ENCODE data around the gene HSPA4. TPM values are rescaled to one million over a fixed set of nuclear protein-coding genes. Genes with fewer than 3 reads are reported as not detected.
"Not testable (repeated sequence)": the region's sequence is repeated elsewhere in the genome, so short reads cannot be mapped to it uniquely, and the experiment has no call there.

The HSPA4 gene
- total RNA-seq, 1 experiment from 2014 or later, result 115 TPM

- no peak for DNase-seq (ENCODE audit: low read depth)
Observed at GRCh38 chr5:133050521-133050920, 1.3 kb upstream of the HSPA4 start.

GRCh38 chr5:133051061-133051541, 712 bp upstream of the HSPA4 start:
- DNase-seq (ENCODE audit: low read depth), result no peak

GRCh38 chr5:133052317-133053175, 733 bp downstream of the HSPA4 start:
- DNase-seq (ENCODE audit: low read depth), result peak; percentile 60

- DNase-seq (ENCODE audit: low read depth), result no peak
Observed at GRCh38 chr5:133053448-133053847, 1.6 kb downstream of the HSPA4 start.

DNA sequence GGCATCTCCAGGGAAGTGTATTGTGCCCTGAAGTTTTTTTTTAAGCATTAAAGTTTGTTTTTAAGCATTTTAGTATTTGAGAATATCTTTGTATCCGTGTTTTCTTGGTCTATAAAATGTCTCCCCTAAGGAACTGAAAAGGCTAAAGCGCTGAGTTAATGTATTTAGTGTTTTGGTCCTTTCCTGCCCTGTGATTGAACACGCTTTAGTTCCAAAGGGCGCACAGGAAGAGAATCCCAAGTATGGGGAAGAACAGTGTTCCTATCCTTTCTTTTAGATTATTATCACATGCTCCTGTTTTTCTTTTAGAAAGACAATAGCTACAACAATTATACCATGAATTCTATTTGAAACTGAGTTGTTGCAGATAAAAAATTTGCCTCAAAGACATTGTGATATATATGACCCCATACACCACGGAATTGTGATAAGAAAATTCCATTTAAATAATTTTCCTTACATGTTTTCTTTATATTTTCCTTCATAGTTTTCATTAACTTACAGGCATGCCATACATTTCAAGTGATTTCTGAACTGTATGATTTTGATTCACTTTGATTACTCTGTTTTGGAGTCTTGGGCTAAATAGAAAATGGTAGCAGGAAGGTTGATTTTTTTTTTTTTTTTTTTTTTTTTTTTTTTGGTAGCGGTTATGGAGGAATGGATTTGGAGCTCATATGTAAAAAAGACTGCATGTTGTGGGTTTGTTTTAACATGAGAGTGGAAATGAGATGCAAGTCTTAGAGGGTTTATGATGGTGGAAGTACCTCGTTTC, 3.1 kb downstream of the HSPA4 start:
- no peak for DNase-seq (ENCODE audit: low read depth)

DNA sequence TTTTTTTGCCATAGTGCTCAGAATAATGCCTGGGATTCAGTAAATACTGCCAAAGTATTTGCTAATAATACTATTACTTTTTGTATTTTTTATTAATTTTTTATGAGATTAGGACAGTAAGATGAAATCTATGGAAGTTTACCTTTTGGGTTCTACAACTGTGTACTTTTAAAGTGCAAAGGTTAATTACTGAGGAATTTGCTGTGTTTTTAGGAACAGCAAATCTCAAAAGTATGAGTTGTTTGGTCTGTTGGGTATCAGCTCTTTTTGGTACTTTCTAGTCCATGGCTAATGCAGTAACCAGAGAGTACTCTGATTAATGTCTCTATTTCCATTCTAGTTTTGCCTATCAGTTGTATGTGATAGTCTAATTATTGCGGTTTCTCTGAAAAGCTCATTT, 5.1 kb downstream of the HSPA4 start:
- DNase-seq (ENCODE audit: low read depth), result no peak

GRCh38 chr5:133059621-133060020, 7.8 kb downstream of the HSPA4 start:
- DNase-seq (ENCODE audit: low read depth), result no peak

DNA sequence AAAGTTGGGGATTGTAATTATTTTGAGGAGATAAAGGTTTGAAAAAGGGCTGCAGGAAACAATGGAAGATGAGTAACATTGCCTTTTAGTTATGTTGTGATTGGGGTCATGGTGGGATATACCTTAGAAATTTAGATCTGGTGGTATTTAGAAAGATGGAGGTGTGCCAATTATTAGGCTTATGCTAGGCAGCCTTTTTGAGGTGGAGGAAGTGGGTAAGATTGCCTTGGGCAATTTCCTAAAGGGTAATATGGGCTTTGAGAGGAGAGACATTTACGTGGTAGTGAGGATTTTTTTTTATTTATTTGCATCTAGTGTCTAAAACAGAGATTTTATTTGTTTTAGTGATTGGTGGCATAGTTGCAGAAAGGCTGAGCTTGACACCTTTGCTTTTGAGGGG, 10.5 kb downstream of the HSPA4 start:
- no peak for DNase-seq (ENCODE audit: low read depth)

DNA sequence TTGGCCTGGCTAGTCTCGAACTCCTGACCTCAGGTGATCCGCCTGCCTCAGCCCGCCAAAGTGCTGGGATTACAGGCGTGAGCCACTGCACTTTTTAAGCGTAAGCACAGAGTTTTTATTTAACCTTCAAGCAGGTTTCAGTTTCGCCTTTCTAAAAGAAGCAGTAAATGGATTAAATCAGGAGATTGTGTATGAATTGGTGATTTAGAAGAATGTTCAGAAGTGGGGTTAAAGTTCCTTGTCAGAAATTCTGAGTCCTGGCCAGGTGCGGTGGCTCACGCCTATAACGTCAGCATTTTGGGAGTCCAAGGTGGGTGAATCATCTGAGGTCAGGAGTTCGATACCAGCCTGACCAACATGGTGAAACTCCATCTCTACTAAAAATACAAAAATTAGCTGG, 12.2 kb downstream of the HSPA4 start:
- peak; percentile 63 for DNase-seq (ENCODE audit: low read depth)

- DNase-seq (ENCODE audit: low read depth), result no peak
Observed at GRCh38 chr5:133065471-133065870, 13.7 kb downstream of the HSPA4 start.

GRCh38 chr5:133066045-133066444, 14.2 kb downstream of the HSPA4 start:
- DNase-seq (ENCODE audit: low read depth), result no peak

GRCh38 chr5:133072021-133072420, 20.2 kb downstream of the HSPA4 start:
- no peak for DNase-seq (ENCODE audit: low read depth)

- DNase-seq (ENCODE audit: low read depth), result no peak
Observed at GRCh38 chr5:133075572-133076536, 24.0 kb downstream of the HSPA4 start.

DNA sequence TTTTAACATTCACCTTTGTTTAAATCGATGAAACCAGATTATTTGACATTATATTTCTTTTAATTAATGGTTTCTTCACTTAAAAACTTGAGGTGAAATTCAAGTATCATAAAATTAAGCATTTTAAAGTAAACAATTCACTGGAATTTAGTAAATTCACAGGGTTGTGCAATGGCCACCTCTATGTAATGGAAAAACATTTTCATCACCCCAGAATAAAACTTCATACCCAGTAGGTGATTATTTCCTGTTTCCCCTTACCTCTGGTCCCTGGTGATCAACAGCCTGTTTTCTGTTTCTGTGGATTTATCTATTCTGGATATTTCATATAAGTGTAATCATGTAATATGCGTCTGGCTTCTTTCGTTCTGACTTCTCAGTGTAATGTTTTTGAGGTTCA, 27.2 kb downstream of the HSPA4 start:
- DNase-seq (ENCODE audit: low read depth), result no peak

DNA sequence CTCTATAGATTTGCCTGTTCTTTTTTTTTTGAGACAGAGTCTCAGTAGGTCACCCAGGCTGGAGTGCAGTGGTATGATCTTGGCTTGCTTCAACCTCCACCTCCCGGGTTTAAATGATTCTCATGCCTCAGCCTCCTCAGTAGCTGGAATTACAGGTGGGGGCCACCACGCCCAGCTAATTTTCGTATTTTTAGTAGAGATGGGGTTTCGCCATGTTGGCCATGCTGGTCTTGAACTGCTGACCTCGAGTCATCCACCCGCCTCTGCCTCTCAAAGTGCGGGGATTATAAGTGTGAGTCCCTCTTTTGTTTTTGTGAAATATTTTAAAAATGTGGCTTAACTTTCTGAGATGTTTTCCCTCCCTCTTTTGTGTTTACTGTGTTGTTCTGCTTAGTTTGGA, 29.2 kb downstream of the HSPA4 start:
- DNase-seq (ENCODE audit: low read depth), result no peak

DNA sequence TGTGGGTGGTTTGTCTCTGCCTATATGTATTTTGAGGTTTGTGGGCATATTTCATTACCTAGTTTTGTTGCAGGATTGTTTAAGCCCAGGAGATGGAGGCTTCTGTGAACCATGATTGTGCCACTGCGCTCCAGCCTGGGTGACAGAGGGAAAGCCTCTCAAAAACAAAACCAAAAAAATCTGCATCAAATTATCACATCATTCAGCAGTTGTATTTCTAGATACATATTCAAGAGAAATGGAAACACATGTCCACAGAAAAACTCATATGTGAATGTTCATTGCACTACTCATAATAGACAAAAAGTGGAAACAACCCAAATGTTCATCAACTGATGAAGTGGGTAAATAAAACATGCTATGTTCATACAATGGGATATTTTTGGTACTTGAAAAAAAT, 29.9 kb downstream of the HSPA4 start:
- no peak for DNase-seq (ENCODE audit: low read depth)

DNA sequence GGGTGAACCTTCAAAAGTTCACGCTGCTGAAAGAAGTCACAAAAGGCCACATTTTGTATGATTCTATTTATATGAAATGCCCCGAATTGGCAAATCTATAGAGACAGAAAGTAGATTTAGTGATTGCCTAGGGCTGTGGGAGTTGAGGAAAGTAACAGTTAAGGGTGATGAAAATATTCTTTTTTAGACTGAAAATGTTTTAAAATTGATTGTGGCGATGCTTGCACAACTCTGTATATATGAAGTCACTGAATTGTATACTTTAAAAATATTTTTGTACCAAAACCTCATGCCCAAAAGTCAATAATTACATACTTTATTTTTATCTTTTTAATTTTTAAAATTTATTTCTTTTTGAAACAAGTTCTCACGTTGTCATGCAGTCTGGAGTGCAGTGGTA, 30.3 kb downstream of the HSPA4 start:
- no peak for DNase-seq (ENCODE audit: low read depth)

DNA sequence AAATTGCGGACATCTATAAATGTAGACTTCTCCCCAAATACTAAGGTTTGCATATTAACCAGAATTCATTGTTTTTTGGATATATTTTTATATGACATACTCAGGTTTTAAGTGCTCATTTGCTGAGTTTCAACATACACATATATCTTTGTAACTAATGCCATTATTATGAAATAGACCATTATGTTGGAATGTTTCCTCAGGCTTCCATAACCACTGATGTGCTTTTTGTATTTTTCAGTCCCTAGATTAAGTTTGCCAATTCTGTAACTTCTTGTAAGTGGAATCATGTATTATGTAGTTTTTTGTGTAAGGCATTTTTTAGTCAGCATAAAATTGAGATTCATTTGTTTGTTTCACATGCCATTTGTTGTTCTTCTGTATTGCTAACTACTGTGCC, 32.1 kb downstream of the HSPA4 start:
- no peak for DNase-seq (ENCODE audit: low read depth)

DNA sequence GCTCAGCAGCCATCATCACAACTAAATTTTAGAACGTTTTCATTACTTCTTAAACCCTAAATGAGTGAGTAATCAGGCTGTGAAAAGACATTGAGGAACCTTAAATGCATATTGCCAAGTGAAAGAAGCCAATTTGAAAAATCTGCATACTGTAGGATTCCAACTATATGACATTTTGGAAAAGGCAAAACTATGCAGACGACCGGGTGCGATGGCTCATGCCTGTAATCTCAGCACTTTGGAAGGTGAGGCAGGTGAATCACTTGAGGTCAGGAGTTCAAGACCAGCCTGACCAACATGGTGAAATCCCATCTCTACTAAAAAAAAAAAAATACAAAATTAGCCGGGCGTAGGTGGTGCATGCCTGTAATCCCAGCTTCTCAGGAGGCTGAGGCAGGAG, 33.4 kb downstream of the HSPA4 start:
- not testable (repeated sequence) for DNase-seq (ENCODE audit: low read depth)

DNA sequence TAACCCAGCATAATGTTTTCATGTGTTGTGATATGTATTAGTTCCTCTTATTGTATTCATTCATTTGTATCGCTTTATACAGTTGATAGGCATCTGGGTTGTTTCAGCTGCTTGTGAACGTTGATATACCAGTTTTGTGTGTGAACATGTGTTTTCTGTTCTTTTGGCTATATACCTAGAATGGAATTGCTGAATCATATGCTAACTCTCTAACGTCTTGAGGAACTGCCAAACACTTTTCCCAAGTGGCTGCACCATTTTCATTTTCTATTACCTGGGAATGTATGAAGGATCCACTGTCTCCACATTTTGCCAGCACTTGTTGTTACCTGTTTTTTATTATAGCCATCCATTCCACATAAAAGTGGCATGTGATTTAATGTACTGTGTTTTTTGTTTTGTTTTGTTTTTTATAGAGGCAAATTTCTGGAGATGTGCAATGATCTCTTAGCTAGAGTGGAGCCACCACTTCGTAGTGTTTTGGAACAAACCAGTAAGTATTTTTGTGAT, 34.6 kb downstream of the HSPA4 start:
- no peak for DNase-seq (ENCODE audit: low read depth)

- DNase-seq (ENCODE audit: low read depth), result no peak
Observed at GRCh38 chr5:133088064-133088463, 36.3 kb downstream of the HSPA4 start.

- DNase-seq (ENCODE audit: low read depth), result no peak
Observed at GRCh38 chr5:133091034-133091433, 39.2 kb downstream of the HSPA4 start.
